Stimulated activated naive CD8-positive, alpha-beta T cell treated with anti-CD3 and anti-CD28 coated beads, Interleukin-15, Interleukin-2, amounts not matched to agents 100 U/mL and 50 U/mL, for 24 hours (primary cell): Measurements from ENCODE around the gene CERS2.

ENCODE experiments used
- ATAC-seq: fragments of 150-1000 bp; cut with Tn5 transposase; one replicate; pipeline ENCODE4 v1.10.0; 2021
- DNase-seq: peaks from one replicate; pipeline ENCODE4 v3.0.0; 2021

Gene CERS2

GRCh38 chr1:150997126-150997872 lies 22.7 kb upstream of the CERS2 start:
- ATAC-seq, result no peak
- DNase-seq, result no peak

GRCh38 chr1:150995896-150996295 lies 21.3 kb upstream of the CERS2 start:
- DNase-seq, result no peak
- no peak for ATAC-seq

GRCh38 chr1:150995460-150995859 lies 20.8 kb upstream of the CERS2 start:
- ATAC-seq (no peak), DNase-seq (no peak)

GRCh38 chr1:150994248-150994647 lies 19.6 kb upstream of the CERS2 start:
- ATAC-seq, result no peak

GRCh38 chr1:150992626-150993025 lies 18.0 kb upstream of the CERS2 start:
- ATAC-seq (no peak), DNase-seq (no peak)

More at GRCh38 chr1:150994248-150994647, 19.6 kb upstream of the CERS2 start:
- DNase-seq, result no peak

GRCh38 chr1:150987924-150988323 lies 13.3 kb upstream of the CERS2 start:
- ATAC-seq, result no peak
- DNase-seq, result no peak

GRCh38 chr1:150985179-150985825 lies 10.7 kb upstream of the CERS2 start:
- ATAC-seq (no peak), DNase-seq (no peak)

GRCh38 chr1:150981805-150982712 lies 7.4 kb upstream of the CERS2 start, which contains the start of gene ANXA9:
TSS of gene ANXA9 (plus strand) at chr1:150982292. CDS start at chr1:150983106, 814 bp downstream.
- no peak for DNase-seq
- peak; percentile 24 for ATAC-seq

GRCh38 chr1:150981177-150981804 lies 6.7 kb upstream of the CERS2 start:
- ATAC-seq (no peak), DNase-seq (no peak)

GRCh38 chr1:150979092-150980056 lies 4.7 kb upstream of the CERS2 start:
- DNase-seq (peak; percentile 90), ATAC-seq (peak; percentile 58)

GRCh38 chr1:150976879-150977694 lies 2.5 kb upstream of the CERS2 start:
- DNase-seq, result peak; percentile 88
- peak; percentile 62 for ATAC-seq

- no peak for DNase-seq
- no peak for ATAC-seq
These were observed 1.8 kb upstream of the CERS2 start for GRCh38 chr1:150976401-150976821.

- peak; percentile 54 for DNase-seq
- peak; percentile 33 for ATAC-seq
These were observed 627 bp downstream of the CERS2 start for GRCh38 chr1:150973836-150974579.

- peak; percentile 49 for DNase-seq
- ATAC-seq, result peak; percentile 2
These were observed 1.3 kb downstream of the CERS2 start for GRCh38 chr1:150973258-150973835.

- DNase-seq, result no peak
- ATAC-seq, result no peak
These were observed 2.2 kb downstream of the CERS2 start for GRCh38 chr1:150972417-150972940.

- peak; percentile 38 for DNase-seq
- peak; percentile 19 for ATAC-seq
These were observed 2.8 kb downstream of the CERS2 start for GRCh38 chr1:150971583-150972416.

- no peak for ATAC-seq
These were observed 3.6 kb downstream of the CERS2 start for GRCh38 chr1:150970808-150971582.

More at GRCh38 chr1:150970808-150971582, 3.6 kb downstream of the CERS2 start:
- no peak for DNase-seq
